Liver (tissue), 3 donors: ENCODE results near the gene WWOX.

Experiments
- CTCF ChIP-seq: fragments of 150-350 bp; IDR thresholded peaks from 2 replicates; pipeline ENCODE4 v1.5.1; 2017; ENCODE audit warnings: improper control_type of control experiment, low read depth, low read length; ENCODE audit not compliant: missing input control
- GABPA ChIP-seq, 2 donors: IDR thresholded peaks in 1 of 2; conservative IDR thresholded peaks in 1 of 2; 2 replicates each; pipeline ENCODE4 v1.6.1; 2016; ENCODE audit warnings: antibody characterized with exemption in 2 of 2, mild to moderate bottlenecking in 1 of 2, moderate library complexity in 1 of 2
- MAX ChIP-seq: IDR thresholded peaks from 2 replicates; pipeline ENCODE4 v1.6.1; 2016; ENCODE audit warnings: antibody characterized with exemption
- REST ChIP-seq: IDR thresholded peaks from 2 replicates; pipeline ENCODE4 v1.6.1; 2016; ENCODE audit warnings: antibody characterized with exemption, mild to moderate bottlenecking
- YY1 ChIP-seq: IDR thresholded peaks from 2 replicates; pipeline ENCODE4 v1.6.1; 2016; ENCODE audit warnings: antibody characterized with exemption, mild to moderate bottlenecking
- TF ChIP-seq, protein P1 (sequence below): IDR thresholded peaks from 2 replicates; pipeline ENCODE4 v1.6.1; 2016; ENCODE audit warnings: antibody characterized with exemption
- donor health status: healthy.
- donor health status: healthy.

DNA sequence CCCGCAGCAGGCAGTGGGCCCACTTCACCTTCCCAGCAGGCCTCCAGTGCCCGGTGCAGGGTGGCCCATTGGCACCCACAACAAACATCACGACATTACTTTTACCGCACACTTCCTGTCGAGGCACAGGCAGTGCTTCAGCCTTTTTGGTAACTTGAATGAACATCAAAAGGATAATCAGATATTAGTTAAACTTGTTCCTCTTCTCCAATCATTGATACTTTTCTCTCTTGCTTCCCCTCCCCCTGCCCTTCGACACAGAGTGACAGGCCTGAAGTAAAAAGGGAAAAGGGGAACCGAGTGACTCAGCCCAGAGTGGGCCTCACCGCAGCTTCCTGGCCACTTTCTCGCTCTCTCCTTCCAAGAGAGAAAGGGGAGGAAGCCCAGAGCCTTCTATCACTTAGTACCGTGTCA, 994.1 kb downstream of the WWOX start:
- TF ChIP-seq CTCF (no peak), YY1 (no peak), GABPA (IDR thresholded peaks at IDR 0.05 in 1 of 2, conservative IDR thresholded peaks at IDR 0.05 in 1 of 2) (no peak), REST (no peak), MAX (no peak)
- TF ChIP-seq, protein P1, sequence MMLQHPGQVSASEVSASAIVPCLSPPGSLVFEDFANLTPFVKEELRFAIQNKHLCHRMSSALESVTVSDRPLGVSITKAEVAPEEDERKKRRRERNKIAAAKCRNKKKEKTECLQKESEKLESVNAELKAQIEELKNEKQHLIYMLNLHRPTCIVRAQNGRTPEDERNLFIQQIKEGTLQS = no peak
